Left colon (tissue), 2 donors: Measurements from ENCODE around the gene SPTSSA. TPM values are rescaled to one million over a fixed set of nuclear protein-coding genes. Genes with fewer than 3 reads are reported as not detected.

Experiments used
- ATAC-seq: fragments of 200-7000 bp; cut with Tn5 transposase; one replicate; pipeline ENCODE4 v1.9.1; 2020; ENCODE audit warnings: mild to moderate bottlenecking, moderate library complexity
- DNase-seq, 2 donors: peaks; one replicate each; pipeline ENCODE4 v3.0.0-alpha.2; 2020
- intact Hi-C, 2 donors: fragments of 100-400 bp; cut with DNase I in 1 of 2; cut with micrococcal nuclease in 1 of 2; formaldehyde crosslinking; loops; one replicate each; pipeline versions ENCODE4 v1.11.2 to v1.14.0; 2022; cut with DNase I, micrococcal nuclease
- total RNA-seq, 2 donors: library from RNA; stranded (reverse); fragmentation: NEBNext Ultra II Directional; extraction: Animal tissue kit (Norgen Biotek cat#: 25700); gene quantifications; one replicate each; pipeline ENCODE4 v1.2.1, GENCODE V29; 2021
- donor health status: DM: no; HTN: no; CAD: no.
- donor health status: DM: yes; HTN: yes; CAD: no.

The SPTSSA gene
- total RNA-seq, 2 donors from 2014 or later: 47.4 to 59.1 TPM

DNA sequence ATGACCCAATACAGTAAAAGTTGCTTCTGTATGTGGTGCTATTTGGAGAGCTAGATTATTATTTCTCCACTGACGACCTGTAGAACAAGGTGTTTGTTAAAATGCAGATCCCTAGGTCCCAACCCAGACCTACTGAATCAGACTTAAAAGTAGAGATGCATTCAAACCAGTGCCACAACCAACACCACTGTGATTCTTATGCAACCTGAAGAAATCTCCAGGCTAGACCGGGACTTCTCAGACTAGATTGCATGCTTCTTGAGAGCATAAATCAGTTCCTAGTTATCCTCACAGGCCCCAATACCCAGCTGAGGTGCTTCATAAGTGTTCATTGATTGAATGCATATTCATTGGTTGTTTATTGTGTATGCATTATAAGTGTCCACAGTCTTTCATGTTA lies 78.2 kb downstream of the SPTSSA start:
- DNase-seq: no peak
- no peak for ATAC-seq
- intact Hi-C loops: no loop called here

Other genes starting within 250 kb of the SPTSSA start
- 10 to 100 TPM; 51.5 to 59.7 TPM for gene EAPP, start 77.5 kb upstream of the SPTSSA start, total RNA-seq
- 10 to 100 TPM; 83.1 to 87.0 TPM for gene SNX6, start 167.9 kb upstream of the SPTSSA start, total RNA-seq